ENCODE results near the gene RUNDC3A. TPM values are rescaled to one million over a fixed set of nuclear protein-coding genes. Genes with fewer than 3 reads are reported as not detected.

The RUNDC3A gene
- total and polyA plus RNA-seq, 2 of the 13 experiments (the other 11 are each of a cell fraction or from before 2014, with no cell fraction given), result 0.25 TPM; not detected in 1

DNA sequence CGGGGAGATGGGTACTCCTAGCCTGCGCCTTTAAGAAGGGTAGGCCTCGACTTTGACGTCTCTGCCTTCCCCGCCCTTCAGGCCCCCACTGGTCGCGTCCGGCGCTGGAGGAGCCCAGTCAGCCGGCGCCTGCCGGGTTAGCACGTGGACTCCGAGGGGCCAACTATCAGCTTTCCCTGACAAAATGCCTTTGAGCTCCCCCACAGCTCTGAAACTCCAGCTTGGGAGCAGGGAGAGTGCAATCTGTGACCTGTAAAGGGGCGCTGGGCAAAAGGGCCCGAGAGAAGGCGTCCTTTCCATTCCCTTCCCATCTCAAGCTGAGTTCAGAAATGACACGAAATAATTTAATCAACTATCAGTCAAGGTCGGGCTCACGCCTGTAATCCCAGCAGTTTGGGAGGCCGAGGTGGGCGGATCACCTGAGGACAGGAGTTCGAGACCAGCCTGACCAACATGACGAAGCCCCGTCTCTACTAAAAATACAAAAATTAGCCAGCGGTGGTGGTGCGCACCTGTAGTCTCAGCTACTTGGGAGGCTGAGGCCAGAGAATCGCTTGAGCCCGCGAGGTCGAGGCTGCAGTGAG is 18.6 kb downstream of the RUNDC3A start (continued):
- TF ChIP-seq, protein P1, sequence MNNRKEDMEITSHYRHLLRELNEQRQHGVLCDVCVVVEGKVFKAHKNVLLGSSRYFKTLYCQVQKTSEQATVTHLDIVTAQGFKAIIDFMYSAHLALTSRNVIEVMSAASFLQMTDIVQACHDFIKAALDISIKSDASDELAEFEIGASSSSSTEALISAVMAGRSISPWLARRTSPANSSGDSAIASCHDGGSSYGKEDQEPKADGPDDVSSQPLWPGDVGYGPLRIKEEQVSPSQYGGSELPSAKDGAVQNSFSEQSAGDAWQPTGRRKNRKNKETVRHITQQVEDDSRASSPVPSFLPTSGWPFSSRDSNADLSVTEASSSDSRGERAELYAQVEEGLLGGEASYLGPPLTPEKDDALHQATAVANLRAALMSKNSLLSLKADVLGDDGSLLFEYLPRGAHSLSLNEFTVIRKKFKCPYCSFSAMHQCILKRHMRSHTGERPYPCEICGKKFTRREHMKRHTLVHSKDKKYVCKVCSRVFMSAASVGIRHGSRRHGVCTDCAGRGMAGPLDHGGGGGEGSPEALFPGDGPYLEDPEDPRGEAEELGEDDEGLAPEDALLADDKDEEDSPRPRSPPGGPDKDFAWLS (CRISPR knock-in tag; IDR thresholded peaks at IDR 0.05; ENCODE audit: borderline replicate concordance), result no peak
- peak; percentile 72 for TF ChIP-seq TEAD3 (CRISPR knock-in tag; optimal IDR thresholded peaks at IDR 0.05; ENCODE audit: borderline replicate concordance)
- TF ChIP-seq, protein P2, sequence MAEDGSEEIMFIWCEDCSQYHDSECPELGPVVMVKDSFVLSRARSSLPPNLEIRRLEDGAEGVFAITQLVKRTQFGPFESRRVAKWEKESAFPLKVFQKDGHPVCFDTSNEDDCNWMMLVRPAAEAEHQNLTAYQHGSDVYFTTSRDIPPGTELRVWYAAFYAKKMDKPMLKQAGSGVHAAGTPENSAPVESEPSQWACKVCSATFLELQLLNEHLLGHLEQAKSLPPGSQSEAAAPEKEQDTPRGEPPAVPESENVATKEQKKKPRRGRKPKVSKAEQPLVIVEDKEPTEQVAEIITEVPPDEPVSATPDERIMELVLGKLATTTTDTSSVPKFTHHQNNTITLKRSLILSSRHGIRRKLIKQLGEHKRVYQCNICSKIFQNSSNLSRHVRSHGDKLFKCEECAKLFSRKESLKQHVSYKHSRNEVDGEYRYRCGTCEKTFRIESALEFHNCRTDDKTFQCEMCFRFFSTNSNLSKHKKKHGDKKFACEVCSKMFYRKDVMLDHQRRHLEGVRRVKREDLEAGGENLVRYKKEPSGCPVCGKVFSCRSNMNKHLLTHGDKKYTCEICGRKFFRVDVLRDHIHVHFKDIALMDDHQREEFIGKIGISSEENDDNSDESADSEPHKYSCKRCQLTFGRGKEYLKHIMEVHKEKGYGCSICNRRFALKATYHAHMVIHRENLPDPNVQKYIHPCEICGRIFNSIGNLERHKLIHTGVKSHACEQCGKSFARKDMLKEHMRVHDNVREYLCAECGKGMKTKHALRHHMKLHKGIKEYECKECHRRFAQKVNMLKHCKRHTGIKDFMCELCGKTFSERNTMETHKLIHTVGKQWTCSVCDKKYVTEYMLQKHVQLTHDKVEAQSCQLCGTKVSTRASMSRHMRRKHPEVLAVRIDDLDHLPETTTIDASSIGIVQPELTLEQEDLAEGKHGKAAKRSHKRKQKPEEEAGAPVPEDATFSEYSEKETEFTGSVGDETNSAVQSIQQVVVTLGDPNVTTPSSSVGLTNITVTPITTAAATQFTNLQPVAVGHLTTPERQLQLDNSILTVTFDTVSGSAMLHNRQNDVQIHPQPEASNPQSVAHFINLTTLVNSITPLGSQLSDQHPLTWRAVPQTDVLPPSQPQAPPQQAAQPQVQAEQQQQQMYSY (CRISPR knock-in tag; IDR thresholded peaks at IDR 0.05), result 0 out of 2 replicates have a peak, but pooled peaks have one; percentile 15
- TF ChIP-seq ZNF878 (CRISPR knock-in tag; IDR thresholded peaks at IDR 0.05), result no peak
- TF ChIP-seq DNMT1 (CRISPR knock-in tag; IDR thresholded peaks at IDR 0.05), result no peak
- no peak for TF ChIP-seq ZNF598 (CRISPR knock-in tag; IDR thresholded peaks at IDR 0.05; ENCODE audit: borderline replicate concordance)
- TF ChIP-seq MIER2 (CRISPR knock-in tag; IDR thresholded peaks at IDR 0.05), result 0 out of 2 replicates have a peak, but pooled peaks have one; percentile 27
- TF ChIP-seq TARDBP (CRISPR knock-in tag; IDR thresholded peaks at IDR 0.05), result peak; percentile 31; the same call in 1 of the 2 replicates
- TF ChIP-seq, protein P3, sequence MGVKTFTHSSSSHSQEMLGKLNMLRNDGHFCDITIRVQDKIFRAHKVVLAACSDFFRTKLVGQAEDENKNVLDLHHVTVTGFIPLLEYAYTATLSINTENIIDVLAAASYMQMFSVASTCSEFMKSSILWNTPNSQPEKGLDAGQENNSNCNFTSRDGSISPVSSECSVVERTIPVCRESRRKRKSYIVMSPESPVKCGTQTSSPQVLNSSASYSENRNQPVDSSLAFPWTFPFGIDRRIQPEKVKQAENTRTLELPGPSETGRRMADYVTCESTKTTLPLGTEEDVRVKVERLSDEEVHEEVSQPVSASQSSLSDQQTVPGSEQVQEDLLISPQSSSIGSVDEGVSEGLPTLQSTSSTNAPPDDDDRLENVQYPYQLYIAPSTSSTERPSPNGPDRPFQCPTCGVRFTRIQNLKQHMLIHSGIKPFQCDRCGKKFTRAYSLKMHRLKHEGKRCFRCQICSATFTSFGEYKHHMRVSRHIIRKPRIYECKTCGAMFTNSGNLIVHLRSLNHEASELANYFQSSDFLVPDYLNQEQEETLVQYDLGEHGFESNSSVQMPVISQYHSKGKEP (CRISPR knock-in tag; IDR thresholded peaks at IDR 0.05), result no peak
